GM12872 (cell line): ENCODE data around the gene PYGB.

ENCODE experiments used
- CTCF ChIP-seq: IDR thresholded peaks from 3 replicates; pipeline ENCODE4 v1.5.1; 2011; ENCODE audit warnings: low read depth, mild to moderate bottlenecking, low read length, moderate library complexity; ENCODE audit not compliant: insufficient read depth

The PYGB gene

GRCh38 chr20:25282034-25282781, 34.3 kb downstream of the PYGB start:
- no peak for TF ChIP-seq CTCF

- no peak for TF ChIP-seq CTCF
Observed at GRCh38 chr20:25282796-25283195, 34.9 kb downstream of the PYGB start.

- TF ChIP-seq CTCF = no peak
Observed at GRCh38 chr20:25283221-25283951, 35.5 kb downstream of the PYGB start.

- no peak for TF ChIP-seq CTCF
Observed at GRCh38 chr20:25284131-25284601, 36.3 kb downstream of the PYGB start.

- no peak for TF ChIP-seq CTCF
Observed at GRCh38 chr20:25285091-25285647, 37.3 kb downstream of the PYGB start.

- no peak for TF ChIP-seq CTCF
Observed at GRCh38 chr20:25285856-25286798, 38.2 kb downstream of the PYGB start.

GRCh38 chr20:25286917-25287316, 39.0 kb downstream of the PYGB start:
- TF ChIP-seq CTCF = no peak
